Neural cell (in vitro differentiated cells): ENCODE measurements around the gene ACIN1.

ENCODE experiments used
- EP300 ChIP-seq: fragments of 450-650 bp; conservative IDR thresholded peaks from 2 replicates; pipeline ENCODE4 v1.6.1; 2014; ENCODE audit warnings: antibody characterized with exemption, mild to moderate bottlenecking, moderate library complexity; ENCODE audit not compliant: poor library complexity, severe bottlenecking
- EZH2 ChIP-seq: fragments of 200-600, 300-800 bp; shearing (Covaris generic), sonication (generic); IDR thresholded peaks from 2 replicates; pipeline ENCODE4 v1.6.1; 2014; ENCODE audit warnings: antibody characterized with exemption, low read length, borderline replicate concordance, mild to moderate bottlenecking; ENCODE audit not compliant: insufficient read depth, poor library complexity, severe bottlenecking
- MXI1 ChIP-seq: fragments of 450-650 bp; conservative IDR thresholded peaks from 2 replicates; pipeline ENCODE4 v1.6.1; 2014; ENCODE audit warnings: antibody characterized with exemption, mild to moderate bottlenecking; ENCODE audit not compliant: poor library complexity, severe bottlenecking
- POLR2AphosphoS5 ChIP-seq: IDR thresholded peaks from 2 replicates; pipeline ENCODE4 v1.6.1; 2012
- SMC3 ChIP-seq: fragments of 450-650 bp; conservative IDR thresholded peaks from 2 replicates; pipeline ENCODE4 v1.6.1; 2014; ENCODE audit warnings: antibody characterized with exemption, mild to moderate bottlenecking, moderate library complexity; ENCODE audit not compliant: poor library complexity
- TF ChIP-seq, protein P1 (sequence below): fragments of 450-650 bp; IDR thresholded peaks from 2 replicates; pipeline ENCODE4 v1.5.1; 2014; ENCODE audit warnings: antibody characterized with exemption, mild to moderate bottlenecking, moderate library complexity; ENCODE audit not compliant: poor library complexity, severe bottlenecking
- TF ChIP-seq, protein P2 (sequence below): IDR thresholded peaks from 2 replicates; pipeline ENCODE4 v1.6.1; 2012; ENCODE audit warnings: borderline replicate concordance

- TF ChIP-seq, protein P1, sequence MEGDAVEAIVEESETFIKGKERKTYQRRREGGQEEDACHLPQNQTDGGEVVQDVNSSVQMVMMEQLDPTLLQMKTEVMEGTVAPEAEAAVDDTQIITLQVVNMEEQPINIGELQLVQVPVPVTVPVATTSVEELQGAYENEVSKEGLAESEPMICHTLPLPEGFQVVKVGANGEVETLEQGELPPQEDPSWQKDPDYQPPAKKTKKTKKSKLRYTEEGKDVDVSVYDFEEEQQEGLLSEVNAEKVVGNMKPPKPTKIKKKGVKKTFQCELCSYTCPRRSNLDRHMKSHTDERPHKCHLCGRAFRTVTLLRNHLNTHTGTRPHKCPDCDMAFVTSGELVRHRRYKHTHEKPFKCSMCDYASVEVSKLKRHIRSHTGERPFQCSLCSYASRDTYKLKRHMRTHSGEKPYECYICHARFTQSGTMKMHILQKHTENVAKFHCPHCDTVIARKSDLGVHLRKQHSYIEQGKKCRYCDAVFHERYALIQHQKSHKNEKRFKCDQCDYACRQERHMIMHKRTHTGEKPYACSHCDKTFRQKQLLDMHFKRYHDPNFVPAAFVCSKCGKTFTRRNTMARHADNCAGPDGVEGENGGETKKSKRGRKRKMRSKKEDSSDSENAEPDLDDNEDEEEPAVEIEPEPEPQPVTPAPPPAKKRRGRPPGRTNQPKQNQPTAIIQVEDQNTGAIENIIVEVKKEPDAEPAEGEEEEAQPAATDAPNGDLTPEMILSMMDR: no peak
- no peak for TF ChIP-seq EP300
- TF ChIP-seq EZH2: no peak
- no peak for TF ChIP-seq POLR2AphosphoS5
- TF ChIP-seq, protein P2, sequence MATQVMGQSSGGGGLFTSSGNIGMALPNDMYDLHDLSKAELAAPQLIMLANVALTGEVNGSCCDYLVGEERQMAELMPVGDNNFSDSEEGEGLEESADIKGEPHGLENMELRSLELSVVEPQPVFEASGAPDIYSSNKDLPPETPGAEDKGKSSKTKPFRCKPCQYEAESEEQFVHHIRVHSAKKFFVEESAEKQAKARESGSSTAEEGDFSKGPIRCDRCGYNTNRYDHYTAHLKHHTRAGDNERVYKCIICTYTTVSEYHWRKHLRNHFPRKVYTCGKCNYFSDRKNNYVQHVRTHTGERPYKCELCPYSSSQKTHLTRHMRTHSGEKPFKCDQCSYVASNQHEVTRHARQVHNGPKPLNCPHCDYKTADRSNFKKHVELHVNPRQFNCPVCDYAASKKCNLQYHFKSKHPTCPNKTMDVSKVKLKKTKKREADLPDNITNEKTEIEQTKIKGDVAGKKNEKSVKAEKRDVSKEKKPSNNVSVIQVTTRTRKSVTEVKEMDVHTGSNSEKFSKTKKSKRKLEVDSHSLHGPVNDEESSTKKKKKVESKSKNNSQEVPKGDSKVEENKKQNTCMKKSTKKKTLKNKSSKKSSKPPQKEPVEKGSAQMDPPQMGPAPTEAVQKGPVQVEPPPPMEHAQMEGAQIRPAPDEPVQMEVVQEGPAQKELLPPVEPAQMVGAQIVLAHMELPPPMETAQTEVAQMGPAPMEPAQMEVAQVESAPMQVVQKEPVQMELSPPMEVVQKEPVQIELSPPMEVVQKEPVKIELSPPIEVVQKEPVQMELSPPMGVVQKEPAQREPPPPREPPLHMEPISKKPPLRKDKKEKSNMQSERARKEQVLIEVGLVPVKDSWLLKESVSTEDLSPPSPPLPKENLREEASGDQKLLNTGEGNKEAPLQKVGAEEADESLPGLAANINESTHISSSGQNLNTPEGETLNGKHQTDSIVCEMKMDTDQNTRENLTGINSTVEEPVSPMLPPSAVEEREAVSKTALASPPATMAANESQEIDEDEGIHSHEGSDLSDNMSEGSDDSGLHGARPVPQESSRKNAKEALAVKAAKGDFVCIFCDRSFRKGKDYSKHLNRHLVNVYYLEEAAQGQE: no peak
- no peak for TF ChIP-seq MXI1
- TF ChIP-seq SMC3: no peak
Measured at GRCh38 chr14:23099212-23099861, 4.4 kb upstream of the ACIN1 start.
